Keratinocyte (primary cell): ENCODE results near the gene TTC28. TPM values are rescaled to one million over a fixed set of nuclear protein-coding genes. Genes with fewer than 3 reads are reported as not detected.

ENCODE experiments used
- DNase-seq: peaks from one replicate; pipeline ENCODE4 v3.0.0-alpha.2; 2011; ENCODE audit warnings: low read depth, missing footprints, low spot score
- FAIRE-seq: peaks from 2 replicates; lab custom pipeline; 2011; peaks lifted over from hg19 to GRCh38; lab: Jason Lieb, UNC
- H2AFZ ChIP-seq: 2 replicates; pipeline ENCODE4 v1.6.0; 2012; ENCODE audit warnings: low read length, control low read depth, inconsistent platforms; ENCODE audit not compliant: control insufficient read depth
- H3K27ac ChIP-seq: 2 replicates; pipeline ENCODE4 v1.5.1; 2011; ENCODE audit warnings: low read length; ENCODE audit not compliant: control insufficient read depth, insufficient read depth
- H3K27me3 ChIP-seq: 3 replicates; pipeline ENCODE4 v1.6.0; 2011; ENCODE audit warnings: low read length; ENCODE audit not compliant: control insufficient read depth, insufficient read depth; ENCODE audit errors: extremely low read depth
- H3K36me3 ChIP-seq, 2 experiments: 2 replicates in 1 of 2; 3 replicates in 1 of 2; pipeline ENCODE4 v1.5.1; 2011; ENCODE audit warnings: low read length in 2 of 2, mild to moderate bottlenecking in 1 of 2; ENCODE audit not compliant: control insufficient read depth in 2 of 2, insufficient read depth in 2 of 2; ENCODE audit errors: extremely low read depth in 1 of 2
- H3K4me1 ChIP-seq: 3 replicates; pipeline ENCODE4 v1.5.1; 2011; ENCODE audit warnings: low read length; ENCODE audit not compliant: control insufficient read depth, insufficient read depth; ENCODE audit errors: extremely low read depth
- H3K4me2 ChIP-seq: 3 replicates; pipeline ENCODE4 v1.6.0; 2011; ENCODE audit warnings: low read depth, low read length; ENCODE audit not compliant: control insufficient read depth, insufficient read depth; ENCODE audit errors: extremely low read depth
- H3K4me3 ChIP-seq, 3 experiments: fragments of 200-600 bp in 1 of 3; sonication (generic) in 1 of 3; 2 replicates in 2 of 3; 3 replicates in 1 of 3; pipeline ENCODE4 v1.5.1; 2011 to 2016; ENCODE audit warnings: low read length in 3 of 3, mild to moderate bottlenecking in 3 of 3, control low read depth in 2 of 3, inconsistent platforms in 1 of 3, low read depth in 1 of 3, mixed read lengths in 1 of 3, mixed run types in 1 of 3, moderate library complexity in 1 of 3; ENCODE audit not compliant: control insufficient read depth in 2 of 3, insufficient read depth in 2 of 3; ENCODE audit errors: extremely low read depth in 1 of 3
- H3K79me2 ChIP-seq: 2 replicates; pipeline ENCODE4 v1.6.0; 2012; ENCODE audit warnings: low read length; ENCODE audit not compliant: control insufficient read depth, insufficient read depth
- H3K9ac ChIP-seq: 3 replicates; pipeline ENCODE4 v1.6.0; 2011; ENCODE audit warnings: low read length; ENCODE audit not compliant: control insufficient read depth, insufficient read depth; ENCODE audit errors: extremely low read depth
- H3K9me1 ChIP-seq: 3 replicates; pipeline ENCODE4 v1.6.0; 2011; ENCODE audit warnings: low read length; ENCODE audit not compliant: control insufficient read depth, insufficient read depth; ENCODE audit errors: extremely low read depth
- H3K9me3 ChIP-seq: 2 replicates; pipeline ENCODE4 v1.5.1; 2012; ENCODE audit warnings: low read depth, low read length; ENCODE audit not compliant: control insufficient read depth
- H4K20me1 ChIP-seq: 3 replicates; pipeline ENCODE4 v1.6.0; 2011; ENCODE audit warnings: low read length; ENCODE audit not compliant: control insufficient read depth, insufficient read depth; ENCODE audit errors: extremely low read depth
- CTCF ChIP-seq, 3 experiments: IDR thresholded peaks in 1 of 3; conservative IDR thresholded peaks in 1 of 3; optimal IDR thresholded peaks in 1 of 3; 2 replicates in 2 of 3; 3 replicates in 1 of 3; pipeline versions ENCODE3 to v1.5.1; 2011; ENCODE audit warnings: low read length in 3 of 3, mild to moderate bottlenecking in 3 of 3, moderate library complexity in 2 of 3, control low read depth in 1 of 3, inconsistent platforms in 1 of 3; ENCODE audit not compliant: insufficient read depth in 2 of 3; ENCODE audit errors: extremely low read depth in 1 of 3
- EZH2 ChIP-seq: IDR thresholded peaks from one replicate; pipeline ENCODE4 v1.6.1; 2012; ENCODE audit warnings: inconsistent platforms, mild to moderate bottlenecking, low read length, moderate library complexity
- dilution Hi-C: fragments of 300-500 bp; cut with MboI; formaldehyde crosslinking; loops from one replicate; pipeline ENCODE4 v1.7.0; 2020; ENCODE audit warnings: low sequenced_read_pairs; ENCODE audit not compliant: extremely low pct_ligation_motif_present
- polyA plus RNA-seq, 5 experiments: library from polyadenylated mRNA; depleted of rRNA in 3 of 5; stranded (reverse) in 3 of 5; stranded (forward) in 1 of 5; unstranded in 1 of 5; fragments of >200 nt; gene quantifications; 1 replicate in 1 of 5; 2 replicates in 3 of 5; 3 replicates in 1 of 5; pipeline versions ENCODE4 v1.2.1 to v1.2.3, GENCODE V29; 2011 to 2012; ENCODE audit warnings: missing spikeins in 2 of 5, low read depth in 1 of 5, low replicate concordance in 1 of 5

TTC28 gene
- polyA plus RNA-seq, 1 donor (not counting 4 experiments of a cell fraction or from before 2014, with no cell fraction given) = 0.66 TPM

- Histone ChIP-seq H2AFZ (no peak overlapping the region), H3K27me3 (peaks cover 5% of the 10 kb centered on the region), H3K4me2 (no peak overlapping the region), H3K9me3 (no peaks in the 10 kb centered on the region), H4K20me1 (no peaks in the 10 kb centered on the region), H3K27ac (no peak overlapping the region), H3K36me3 (no peaks in the 10 kb centered on the region), H3K9me1 (no peaks in the 10 kb centered on the region), H3K4me3 (no peak overlapping the region), H3K79me2 (no peaks in the 10 kb centered on the region), H3K9ac (no peak overlapping the region), H3K4me1 (peaks cover 5% of the 10 kb centered on the region)
- TF ChIP-seq CTCF (optimal IDR thresholded peaks at IDR 0.05 in 1 of 3, IDR thresholded peaks at IDR 0.05 in 1 of 3, conservative IDR thresholded peaks at IDR 0.05 in 1 of 3; ENCODE audit: extremely low read depth in 1 of 3, insufficient read depth in 2 of 3, low read length in 3 of 3) = no peak
- TF ChIP-seq EZH2 = no peak
- dilution Hi-C loops = no loop called here
- DNase-seq (no peak), FAIRE-seq (no peak)
Measured at GRCh38 chr22:28016781-28017557, 662.7 kb downstream of the TTC28 start.

GRCh38 chr22:28015676-28016601 is 663.7 kb downstream of the TTC28 start:
- H3K27me3 ChIP-seq = peaks cover 5% of the 10 kb centered on the region
- H3K27ac ChIP-seq = no peak overlapping the region
- H3K4me1 ChIP-seq = peaks cover 5% of the 10 kb centered on the region
- FAIRE-seq (no peak), DNase-seq (no peak)
- H3K36me3 ChIP-seq = no peaks in the 10 kb centered on the region
- H3K9me1 ChIP-seq = no peaks in the 10 kb centered on the region
- TF ChIP-seq EZH2 (no peak), CTCF (optimal IDR thresholded peaks at IDR 0.05 in 1 of 3, IDR thresholded peaks at IDR 0.05 in 1 of 3, conservative IDR thresholded peaks at IDR 0.05 in 1 of 3; ENCODE audit: extremely low read depth in 1 of 3, insufficient read depth in 2 of 3, low read length in 3 of 3) (no peak)
- no peak overlapping the region for H2AFZ ChIP-seq
- dilution Hi-C loops = no loop called here
- H3K9me3 ChIP-seq = no peaks in the 10 kb centered on the region
- no peak overlapping the region for H3K9ac ChIP-seq
- no peaks in the 10 kb centered on the region for H4K20me1 ChIP-seq
- no peak overlapping the region for H3K4me3 ChIP-seq
- no peaks in the 10 kb centered on the region for H3K79me2 ChIP-seq
- no peak overlapping the region for H3K4me2 ChIP-seq
